ENCODE measurements around the gene IFT43. TPM values are rescaled to one million over a fixed set of nuclear protein-coding genes. Genes with fewer than 3 reads are reported as not detected.

Gene IFT43
- total and polyA plus RNA-seq, 2 experiments from 2014 or later = 56.8 to 76.6 TPM

DNA sequence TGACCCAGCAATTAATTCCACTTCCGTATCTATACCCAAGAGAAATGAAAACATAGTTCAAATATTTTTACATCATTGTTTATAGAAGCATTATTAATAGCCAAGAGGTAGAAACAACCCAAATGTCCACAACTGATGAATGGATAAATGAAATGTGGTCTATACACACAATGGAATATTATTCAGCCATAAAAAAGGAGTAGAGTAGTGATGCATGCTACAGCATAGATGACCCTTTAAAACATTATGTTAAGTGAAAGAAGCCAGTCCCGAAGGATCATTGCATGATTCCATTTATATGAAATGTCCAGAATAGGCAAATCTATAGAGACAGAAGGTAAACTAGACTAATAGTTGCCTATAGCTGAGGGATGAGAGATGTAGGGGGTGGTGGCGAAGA, 33.1 kb upstream of the IFT43 start:
- Histone ChIP-seq H3K4me3 (no peak overlapping the region), H3K27me3 (no peaks in the 10 kb centered on the region), H3K27ac (no peak overlapping the region), H3K36me3 (no peaks in the 10 kb centered on the region), H3K9me3 (ENCODE audit: low read depth) (no peaks in the 10 kb centered on the region), H3K4me1 (ENCODE audit: low read depth) (no peaks in the 10 kb centered on the region)
- DNase-seq (ENCODE audit: low read depth in 1 of 2, low spot score in 1 of 2) = no peak
- TF ChIP-seq, protein P1, sequence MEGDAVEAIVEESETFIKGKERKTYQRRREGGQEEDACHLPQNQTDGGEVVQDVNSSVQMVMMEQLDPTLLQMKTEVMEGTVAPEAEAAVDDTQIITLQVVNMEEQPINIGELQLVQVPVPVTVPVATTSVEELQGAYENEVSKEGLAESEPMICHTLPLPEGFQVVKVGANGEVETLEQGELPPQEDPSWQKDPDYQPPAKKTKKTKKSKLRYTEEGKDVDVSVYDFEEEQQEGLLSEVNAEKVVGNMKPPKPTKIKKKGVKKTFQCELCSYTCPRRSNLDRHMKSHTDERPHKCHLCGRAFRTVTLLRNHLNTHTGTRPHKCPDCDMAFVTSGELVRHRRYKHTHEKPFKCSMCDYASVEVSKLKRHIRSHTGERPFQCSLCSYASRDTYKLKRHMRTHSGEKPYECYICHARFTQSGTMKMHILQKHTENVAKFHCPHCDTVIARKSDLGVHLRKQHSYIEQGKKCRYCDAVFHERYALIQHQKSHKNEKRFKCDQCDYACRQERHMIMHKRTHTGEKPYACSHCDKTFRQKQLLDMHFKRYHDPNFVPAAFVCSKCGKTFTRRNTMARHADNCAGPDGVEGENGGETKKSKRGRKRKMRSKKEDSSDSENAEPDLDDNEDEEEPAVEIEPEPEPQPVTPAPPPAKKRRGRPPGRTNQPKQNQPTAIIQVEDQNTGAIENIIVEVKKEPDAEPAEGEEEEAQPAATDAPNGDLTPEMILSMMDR (IDR thresholded peaks at IDR 0.05; ENCODE audit: low read depth, low read length) = no peak

DNA sequence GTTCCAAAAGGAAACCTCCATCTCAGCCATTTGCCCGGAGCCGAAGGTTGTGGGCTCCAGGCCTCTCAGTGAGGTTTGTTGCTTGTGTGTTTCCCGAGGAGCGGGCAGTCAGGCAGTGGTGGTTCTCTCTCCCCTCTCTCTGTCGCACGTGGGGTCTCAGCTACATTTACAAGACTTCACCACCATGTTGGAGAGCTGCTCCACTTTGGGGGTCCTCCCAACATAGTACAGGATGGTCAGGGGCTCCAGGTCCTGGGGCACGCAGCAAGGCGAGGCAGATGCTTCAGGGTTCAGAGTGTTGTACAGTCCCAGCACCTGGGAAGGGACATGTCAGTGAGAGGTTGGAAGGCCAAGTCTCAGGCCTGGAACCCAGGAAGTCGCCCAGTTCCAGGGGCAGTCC, 26.5 kb upstream of the IFT43 start:
- H3K27me3 ChIP-seq = no peaks in the 10 kb centered on the region
- H3K4me1 ChIP-seq (ENCODE audit: low read depth) = no peaks in the 10 kb centered on the region
- TF ChIP-seq, protein P1 (IDR thresholded peaks at IDR 0.05; ENCODE audit: low read depth, low read length) = no peak
- no peaks in the 10 kb centered on the region for H3K36me3 ChIP-seq
- H3K27ac ChIP-seq = no peak overlapping the region
- no peaks in the 10 kb centered on the region for H3K9me3 ChIP-seq (ENCODE audit: low read depth)
- H3K4me3 ChIP-seq = no peak overlapping the region
- no peak for DNase-seq (ENCODE audit: low read depth in 1 of 2, low spot score in 1 of 2)

- Histone ChIP-seq H3K4me3 (no peak overlapping the region), H3K9me3 (ENCODE audit: low read depth) (no peaks in the 10 kb centered on the region), H3K4me1 (ENCODE audit: low read depth) (no peaks in the 10 kb centered on the region), H3K27me3 (no peaks in the 10 kb centered on the region), H3K27ac (no peak overlapping the region), H3K36me3 (no peaks in the 10 kb centered on the region)
- DNase-seq (ENCODE audit: low read depth in 1 of 2, low spot score in 1 of 2) = no peak
- TF ChIP-seq, protein P1 (IDR thresholded peaks at IDR 0.05; ENCODE audit: low read depth, low read length) = no peak
Observed at GRCh38 chr14:75960231-75960630, 25.3 kb upstream of the IFT43 start.

DNA sequence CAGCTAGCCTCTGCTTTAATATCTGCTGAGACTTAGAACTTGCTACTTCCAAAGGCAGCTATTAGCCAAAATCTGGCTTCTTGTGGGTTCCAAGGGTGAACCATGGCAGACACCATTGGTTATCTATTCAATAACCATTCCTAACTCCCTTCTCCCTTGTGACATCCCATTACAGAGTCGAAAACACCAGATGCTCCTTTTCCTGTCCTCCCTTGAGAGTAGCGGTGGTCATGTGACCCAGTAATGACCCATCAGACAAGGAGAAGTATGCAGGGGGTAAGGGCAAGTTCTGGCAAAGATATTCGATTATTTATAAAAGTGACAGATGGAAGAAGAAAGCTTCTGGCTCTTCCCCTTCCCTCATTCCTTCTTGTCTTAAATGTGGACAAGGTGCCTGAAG, 23.9 kb upstream of the IFT43 start:
- Histone ChIP-seq H3K4me3 (no peak overlapping the region), H3K27me3 (no peaks in the 10 kb centered on the region), H3K4me1 (ENCODE audit: low read depth) (no peaks in the 10 kb centered on the region), H3K36me3 (no peaks in the 10 kb centered on the region), H3K27ac (no peak overlapping the region), H3K9me3 (ENCODE audit: low read depth) (no peaks in the 10 kb centered on the region)
- DNase-seq (ENCODE audit: low read depth in 1 of 2, low spot score in 1 of 2) = no peak
- TF ChIP-seq, protein P1 (IDR thresholded peaks at IDR 0.05; ENCODE audit: low read depth, low read length) = no peak

GRCh38 chr14:75967866-75968265, 17.7 kb upstream of the IFT43 start:
- Histone ChIP-seq H3K9me3 (ENCODE audit: low read depth) (no peaks in the 10 kb centered on the region), H3K36me3 (no peaks in the 10 kb centered on the region), H3K4me3 (no peak overlapping the region), H3K27me3 (no peaks in the 10 kb centered on the region), H3K27ac (no peak overlapping the region), H3K4me1 (ENCODE audit: low read depth) (peaks cover 11% of the 10 kb centered on the region)
- DNase-seq (ENCODE audit: low read depth in 1 of 2, low spot score in 1 of 2) = no peak
- TF ChIP-seq, protein P1 (IDR thresholded peaks at IDR 0.05; ENCODE audit: low read depth, low read length) = no peak

- H3K27me3 ChIP-seq = no peaks in the 10 kb centered on the region
- H3K4me3 ChIP-seq = no peak overlapping the region
- H3K27ac ChIP-seq = no peak overlapping the region
- TF ChIP-seq, protein P1 (IDR thresholded peaks at IDR 0.05; ENCODE audit: low read depth, low read length) = no peak
- no peaks in the 10 kb centered on the region for H3K36me3 ChIP-seq
- DNase-seq (ENCODE audit: low read depth in 1 of 2, low spot score in 1 of 2) = peak in 1 of 2 donors; percentile 61
- H3K9me3 ChIP-seq (ENCODE audit: low read depth) = no peaks in the 10 kb centered on the region
- H3K4me1 ChIP-seq (ENCODE audit: low read depth) = peaks cover 16% of the 10 kb centered on the region
Observed at GRCh38 chr14:75968456-75968855, 17.1 kb upstream of the IFT43 start.

Measured in cardiac muscle cell (in vitro differentiated cells and primary cell).